ENCODE results near the gene RPS6KA1. TPM values are rescaled to one million over a fixed set of nuclear protein-coding genes. Genes with fewer than 3 reads are reported as not detected.

Gene RPS6KA1
- total and polyA plus RNA-seq, 2 of the 8 experiments (the other 6 are each of a cell fraction or from before 2014, with no cell fraction given) = 44.3 to 55.0 TPM

DNA sequence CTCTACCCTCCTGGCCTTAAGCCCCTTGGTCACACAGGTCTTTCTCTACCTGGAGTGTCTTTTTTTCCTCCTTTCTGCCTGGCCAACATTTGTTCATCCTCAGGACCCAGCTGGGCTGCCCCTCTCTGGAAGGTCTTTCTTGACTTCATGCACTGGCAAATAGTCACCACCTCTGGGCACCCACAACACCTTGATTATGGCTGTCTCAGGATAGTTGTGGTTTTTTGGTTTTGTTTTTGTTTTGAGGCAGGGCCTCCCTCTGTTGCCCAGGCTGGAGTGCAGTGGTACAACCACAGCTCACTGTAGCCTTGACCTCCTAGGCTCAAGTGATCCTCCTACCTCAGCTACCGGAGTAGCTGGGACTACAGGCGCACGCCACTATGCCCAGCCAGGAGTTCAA lies 10.8 kb downstream of the RPS6KA1 start (continued):
- TF ChIP-seq POLR2AphosphoS5 (IDR thresholded peaks at IDR 0.05; ENCODE audit: low read depth, low read length) (no peak), CHD1 (IDR thresholded peaks at IDR 0.05; ENCODE audit: low read depth, low read length) (no peak), SRF (IDR thresholded peaks at IDR 0.05; ENCODE audit: low read depth, low read length) (no peak), RBBP5 (IDR thresholded peaks at IDR 0.05; ENCODE audit: borderline replicate concordance, low read depth, low read length) (no peak), SIRT6 (IDR thresholded peaks at IDR 0.05; ENCODE audit: low read length) (no peak)

Data from H1 (cell line).